ENCODE results near the gene AP2A1.

Gene AP2A1

GRCh38 chr19:49832556-49832955 is 65.8 kb downstream of the AP2A1 start:
- Histone ChIP-seq H3K36me3 (ENCODE audit: insufficient read depth) (no peaks in the 10 kb centered on the region; the same call in 1 of the 2 replicates), H2AFZ (ENCODE audit: low read depth) (no peak overlapping the region), H3K4me2 (no peak overlapping the region), H3K79me2 (ENCODE audit: insufficient read depth, low read depth) (no peaks in the 10 kb centered on the region), H4K20me1 (ENCODE audit: insufficient read depth) (no peaks in the 10 kb centered on the region), H3K9ac (no peak overlapping the region), H3K4me1 (ENCODE audit: low read depth, poor library complexity, severe bottlenecking) (no peaks in the 10 kb centered on the region), H3K27ac (no peak overlapping the region), H3K4me3 (IDR thresholded peaks at IDR 0.05; ENCODE audit: insufficient read depth, low read depth, low read length) (no peak overlapping the region), H3K27me3 (ENCODE audit: insufficient read depth, low read depth) (no peaks in the 10 kb centered on the region)
- no peak for TF ChIP-seq CTCF (conservative IDR thresholded peaks at IDR 0.05; ENCODE audit: low read depth, low read length)

GRCh38 chr19:49833599-49833998 is 66.8 kb downstream of the AP2A1 start:
- Histone ChIP-seq H3K4me3 (IDR thresholded peaks at IDR 0.05; ENCODE audit: insufficient read depth, low read depth, low read length) (no peak overlapping the region), H3K9ac (no peak overlapping the region), H3K4me2 (no peak overlapping the region), H3K36me3 (ENCODE audit: insufficient read depth) (no peaks in the 10 kb centered on the region; the same call in 1 of the 2 replicates), H3K27me3 (ENCODE audit: insufficient read depth, low read depth) (no peaks in the 10 kb centered on the region), H2AFZ (ENCODE audit: low read depth) (no peak overlapping the region), H4K20me1 (ENCODE audit: insufficient read depth) (no peaks in the 10 kb centered on the region), H3K27ac (no peak overlapping the region), H3K4me1 (ENCODE audit: low read depth, poor library complexity, severe bottlenecking) (no peaks in the 10 kb centered on the region), H3K79me2 (ENCODE audit: insufficient read depth, low read depth) (no peaks in the 10 kb centered on the region)
- TF ChIP-seq CTCF (conservative IDR thresholded peaks at IDR 0.05; ENCODE audit: low read depth, low read length), result no peak

DNA sequence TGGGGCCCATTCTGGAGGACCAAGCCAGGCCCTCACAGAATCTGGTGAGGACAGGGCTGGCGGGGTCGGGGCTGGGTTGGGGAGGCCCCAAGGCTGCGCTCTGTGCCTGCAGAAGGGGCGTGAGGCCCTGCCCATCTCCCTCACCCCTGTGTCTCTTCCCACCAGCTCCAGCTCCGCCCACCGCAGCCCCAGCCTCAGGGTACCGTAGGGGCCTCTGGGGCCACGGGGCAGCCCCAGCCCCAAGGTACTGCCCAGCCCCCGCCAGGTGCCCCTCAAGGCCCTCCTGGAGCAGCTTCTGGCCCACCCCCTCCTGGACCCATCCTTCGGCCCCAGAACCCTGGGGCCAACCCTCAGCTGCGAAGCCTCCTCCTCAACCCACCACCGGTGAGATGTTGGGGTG is 68.8 kb downstream of the AP2A1 start:
- Histone ChIP-seq H3K36me3 (ENCODE audit: insufficient read depth) (no peaks in the 10 kb centered on the region; the same call in 1 of the 2 replicates), H4K20me1 (ENCODE audit: insufficient read depth) (no peaks in the 10 kb centered on the region), H3K4me3 (IDR thresholded peaks at IDR 0.05; ENCODE audit: insufficient read depth, low read depth, low read length) (no peak overlapping the region), H3K9ac (no peak overlapping the region), H3K4me2 (no peak overlapping the region), H2AFZ (ENCODE audit: low read depth) (no peak overlapping the region), H3K27me3 (ENCODE audit: insufficient read depth, low read depth) (no peaks in the 10 kb centered on the region), H3K4me1 (ENCODE audit: low read depth, poor library complexity, severe bottlenecking) (no peaks in the 10 kb centered on the region), H3K27ac (no peak overlapping the region), H3K79me2 (ENCODE audit: insufficient read depth, low read depth) (no peaks in the 10 kb centered on the region)
- TF ChIP-seq CTCF (conservative IDR thresholded peaks at IDR 0.05; ENCODE audit: low read depth, low read length), result no peak

- H3K36me3 ChIP-seq (ENCODE audit: insufficient read depth), result no peaks in the 10 kb centered on the region; the same call in 1 of the 2 replicates
- no peak for TF ChIP-seq CTCF (conservative IDR thresholded peaks at IDR 0.05; ENCODE audit: low read depth, low read length)
- no peaks in the 10 kb centered on the region for H4K20me1 ChIP-seq (ENCODE audit: insufficient read depth)
These were observed 69.6 kb downstream of the AP2A1 start for GRCh38 chr19:49836176-49837008.

More at GRCh38 chr19:49836176-49837008, 69.6 kb downstream of the AP2A1 start:
- no peak overlapping the region for H3K9ac ChIP-seq
- H3K79me2 ChIP-seq (ENCODE audit: insufficient read depth, low read depth), result no peaks in the 10 kb centered on the region
- H3K27ac ChIP-seq, result no peak overlapping the region
- no peaks in the 10 kb centered on the region for H3K27me3 ChIP-seq (ENCODE audit: insufficient read depth, low read depth)
- H3K4me3 ChIP-seq (IDR thresholded peaks at IDR 0.05; ENCODE audit: insufficient read depth, low read depth, low read length), result no peak overlapping the region
- H2AFZ ChIP-seq (ENCODE audit: low read depth), result no peak overlapping the region
- H3K4me2 ChIP-seq, result no peak overlapping the region
- H3K4me1 ChIP-seq (ENCODE audit: low read depth, poor library complexity, severe bottlenecking), result no peaks in the 10 kb centered on the region

Measured in KMS-11 (cell line).